Gastroesophageal sphincter (tissue), 4 donors: ENCODE results near the gene RRP9. TPM values are rescaled to one million over a fixed set of nuclear protein-coding genes. Genes with fewer than 3 reads are reported as not detected.

ENCODE experiments used
- ATAC-seq: fragments of 150-250 bp; one replicate; pipeline ENCODE4 v1.9.1; 2016; ENCODE audit warnings: mild to moderate bottlenecking, moderate library complexity
- H3K27ac ChIP-seq, 4 donors: fragments of 200-600 bp; sonication (generic) in 3 of 4; 1 replicate in 3 of 4; 2 replicates in 1 of 4; pipeline ENCODE4 v1.5.1; 2016 to 2019
- H3K27me3 ChIP-seq: fragments of 200-600 bp; sonication (generic); one replicate; pipeline ENCODE4 v1.5.1; 2019
- H3K36me3 ChIP-seq, 2 donors: fragments of 200-600 bp; sonication (generic); one replicate each; pipeline ENCODE4 v1.5.1; 2019; ENCODE audit warnings: control low read depth in 1 of 2
- H3K4me1 ChIP-seq, 3 donors: fragments of 200-600 bp; sonication (generic); 1 replicate in 2 of 3; 2 replicates in 1 of 3; pipeline ENCODE4 v1.5.1; 2016 to 2019; ENCODE audit warnings: control low read depth in 2 of 3
- H3K4me3 ChIP-seq, 2 donors: fragments of 200-600 bp; sonication (generic); one replicate each; pipeline ENCODE4 v1.5.1; 2019; ENCODE audit warnings: mild to moderate bottlenecking in 1 of 2, moderate library complexity in 1 of 2
- H3K9me3 ChIP-seq, 3 donors: fragments of 200-600 bp; sonication (generic); one replicate each; pipeline ENCODE4 v1.5.1; 2017 to 2019; ENCODE audit warnings: control low read depth in 2 of 3
- CTCF ChIP-seq, 4 experiments: fragments of 200-600 bp in 2 of 4; fragments of 450-650 bp in 2 of 4; sonication (generic) in 1 of 4; IDR thresholded peaks; one replicate each; pipeline ENCODE4 v1.5.1; 2017 to 2019; ENCODE audit warnings: antibody characterized with exemption in 4 of 4, mild to moderate bottlenecking in 2 of 4, moderate library complexity in 2 of 4
- EP300 ChIP-seq: sonication (generic); formaldehyde crosslinking; IDR thresholded peaks from one replicate; pipeline ENCODE4 v1.6.1; 2017; ENCODE audit warnings: antibody characterized with exemption, mild to moderate bottlenecking
- POLR2A ChIP-seq, 2 donors: fragments of 450-650 bp; IDR thresholded peaks; one replicate each; pipeline ENCODE4 v1.6.1; 2017; ENCODE audit warnings: antibody characterized with exemption in 2 of 2, mild to moderate bottlenecking in 2 of 2, moderate library complexity in 1 of 2
- POLR2AphosphoS5 ChIP-seq: sonication (generic); formaldehyde crosslinking; IDR thresholded peaks from one replicate; pipeline ENCODE4 v1.6.1; 2017; ENCODE audit warnings: antibody characterized with exemption
- WGBS, 2 donors: methylation state at CpG; one replicate each; pipeline ENCODE4 v1.1.5; 2018; ENCODE audit warnings: low coverage in 1 of 2; 5-methylcytosine and 5-hydroxymethylcytosine counted together
- total RNA-seq, 4 donors: library from RNA; depleted of rRNA; stranded (reverse); fragments of >200 nt; gene quantifications; one replicate each; pipeline ENCODE4 v1.1.0, GENCODE V29; 2016

RRP9 gene
- total RNA-seq, 4 donors from 2014 or later: 5.3 to 14.8 (median 10.9) TPM

- no CpG with 5 or more reads among the region's 11 CpGs for WGBS, 2 donors
- TF ChIP-seq POLR2A (IDR thresholded peaks at IDR 0.05): no peak
- TF ChIP-seq EP300: no peak
- no peak for TF ChIP-seq POLR2AphosphoS5
- TF ChIP-seq CTCF (IDR thresholded peaks at IDR 0.05): no peak
- peaks cover 0 to 11% of the 10 kb centered on the region in 2 donors for H3K36me3 ChIP-seq
- ATAC-seq: no peak
- H3K27me3 ChIP-seq: no peaks in the 10 kb centered on the region
- H3K4me1 ChIP-seq: peaks cover 0 to 66% (median 30%) of the 10 kb centered on the region in 3 donors
- H3K27ac ChIP-seq: no peak overlapping the region
- H3K4me3 ChIP-seq: no peak overlapping the region
- H3K9me3 ChIP-seq: no peaks in the 10 kb centered on the region
Observed at GRCh38 chr3:51971350-51971749, 29.6 kb upstream of the RRP9 start.

GRCh38 chr3:51970606-51971300 is 29.0 kb upstream of the RRP9 start:
- peaks cover 0 to 66% (median 35%) of the 10 kb centered on the region in 3 donors for H3K4me1 ChIP-seq
- WGBS, 2 donors: 72 to 100% methylated on average over 1 to 2 of the region's 6 CpGs
- no peak overlapping the region for H3K4me3 ChIP-seq
- no peaks in the 10 kb centered on the region for H3K27me3 ChIP-seq
- no peaks in the 10 kb centered on the region for H3K9me3 ChIP-seq
- peaks cover 0 to 11% of the 10 kb centered on the region in 2 donors for H3K36me3 ChIP-seq
- TF ChIP-seq POLR2AphosphoS5 (no peak), POLR2A (IDR thresholded peaks at IDR 0.05) (no peak), CTCF (IDR thresholded peaks at IDR 0.05) (no peak), EP300 (no peak)
- ATAC-seq: no peak
- no peak overlapping the region for H3K27ac ChIP-seq

GRCh38 chr3:51969841-51970240 is 28.1 kb upstream of the RRP9 start:
- no CpG with 5 or more reads among the region's 4 CpGs for WGBS, 2 donors
- ATAC-seq: no peak
- peaks cover 0 to 11% of the 10 kb centered on the region in 2 donors for H3K36me3 ChIP-seq
- H3K4me1 ChIP-seq: peaks cover 0 to 68% (median 38%) of the 10 kb centered on the region in 3 donors
- H3K27me3 ChIP-seq: no peaks in the 10 kb centered on the region
- H3K4me3 ChIP-seq: no peak overlapping the region
- no peak for TF ChIP-seq POLR2A (IDR thresholded peaks at IDR 0.05)
- no peak for TF ChIP-seq POLR2AphosphoS5
- no peak for TF ChIP-seq CTCF (IDR thresholded peaks at IDR 0.05)
- no peak for TF ChIP-seq EP300
- H3K27ac ChIP-seq: peak overlapping the region in 1 of 4 donors; percentile 9
- H3K9me3 ChIP-seq: no peaks in the 10 kb centered on the region

GRCh38 chr3:51968883-51969678 is 27.4 kb upstream of the RRP9 start:
- 50 to 90% methylated on average over 1 to 3 of the region's 6 CpGs for WGBS, 2 donors
- Histone ChIP-seq H3K9me3 (no peaks in the 10 kb centered on the region), H3K4me3 (no peak overlapping the region), H3K27ac (peak overlapping the region in 2 of 4 donors; percentile 96 to 98), H3K27me3 (no peaks in the 10 kb centered on the region), H3K36me3 (peaks cover 0 to 11% of the 10 kb centered on the region in 2 donors), H3K4me1 (peaks cover 0 to 68% (median 35%) of the 10 kb centered on the region in 3 donors)
- no peak for TF ChIP-seq POLR2A (IDR thresholded peaks at IDR 0.05)
- TF ChIP-seq EP300: no peak
- no peak for TF ChIP-seq POLR2AphosphoS5
- no peak for ATAC-seq

GRCh38 chr3:51968170-51968775 is 26.6 kb upstream of the RRP9 start:
- H3K4me3 ChIP-seq: peak overlapping the region; percentile 62 to 91
- H3K36me3 ChIP-seq: peaks cover 0 to 11% of the 10 kb centered on the region in 2 donors
- no peaks in the 10 kb centered on the region for H3K27me3 ChIP-seq
- peak; percentile 4 for ATAC-seq
- TF ChIP-seq POLR2A (IDR thresholded peaks at IDR 0.05): no peak
- no peak for TF ChIP-seq CTCF (IDR thresholded peaks at IDR 0.05)
- TF ChIP-seq POLR2AphosphoS5: no peak
- TF ChIP-seq EP300: no peak
- H3K9me3 ChIP-seq: no peaks in the 10 kb centered on the region
- WGBS, 2 donors: 0% methylated on average over 1 of the region's 11 CpGs; no CpG with 5 or more reads in 1 of the 2 donors
- H3K27ac ChIP-seq: peak overlapping the region; percentile 84 to 98 (median 94)
- H3K4me1 ChIP-seq: peaks cover 0 to 70% (median 33%) of the 10 kb centered on the region in 3 donors
